Measurements from ENCODE around the gene RGL4.

RGL4 gene

DNA sequence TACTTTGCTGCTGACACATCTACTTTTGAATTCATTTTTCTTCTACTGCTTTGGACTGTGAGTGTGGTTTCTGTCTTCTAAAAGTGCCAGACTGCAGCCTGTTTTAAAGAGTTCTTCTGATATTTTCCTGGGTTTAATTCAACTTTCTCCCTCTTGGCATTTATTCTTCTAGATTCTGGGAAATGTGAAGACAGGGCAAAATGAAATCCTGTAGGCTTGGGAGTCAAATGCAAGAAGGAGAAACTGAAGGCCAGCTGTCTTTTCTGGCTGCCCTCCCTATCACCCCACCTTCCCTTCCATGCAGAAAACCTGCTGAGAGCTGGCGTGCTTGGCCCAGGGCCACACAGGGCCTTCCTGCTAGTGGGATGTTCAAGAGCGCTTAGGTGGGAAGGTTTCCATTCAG, 52.5 kb downstream of the RGL4 start:
- no peak for TF ChIP-seq CTCF (IDR thresholded peaks at IDR 0.05; ENCODE audit: low read depth, low read length)

GRCh38 chr22:23744001-23744400, 53.2 kb downstream of the RGL4 start:
- TF ChIP-seq CTCF (IDR thresholded peaks at IDR 0.05; ENCODE audit: low read depth, low read length): no peak
- no peak overlapping the region for H3K4me3 ChIP-seq (ENCODE audit: low read depth, low read length)

More for the DNA sequence above, 52.5 kb downstream of the RGL4 start:
- no peak overlapping the region for H3K4me3 ChIP-seq (ENCODE audit: low read depth, low read length)

- no peak for TF ChIP-seq CTCF (IDR thresholded peaks at IDR 0.05; ENCODE audit: low read depth, low read length)
- H3K4me3 ChIP-seq (ENCODE audit: low read depth, low read length): no peak overlapping the region
Observed at GRCh38 chr22:23744485-23744884, 53.7 kb downstream of the RGL4 start.

DNA sequence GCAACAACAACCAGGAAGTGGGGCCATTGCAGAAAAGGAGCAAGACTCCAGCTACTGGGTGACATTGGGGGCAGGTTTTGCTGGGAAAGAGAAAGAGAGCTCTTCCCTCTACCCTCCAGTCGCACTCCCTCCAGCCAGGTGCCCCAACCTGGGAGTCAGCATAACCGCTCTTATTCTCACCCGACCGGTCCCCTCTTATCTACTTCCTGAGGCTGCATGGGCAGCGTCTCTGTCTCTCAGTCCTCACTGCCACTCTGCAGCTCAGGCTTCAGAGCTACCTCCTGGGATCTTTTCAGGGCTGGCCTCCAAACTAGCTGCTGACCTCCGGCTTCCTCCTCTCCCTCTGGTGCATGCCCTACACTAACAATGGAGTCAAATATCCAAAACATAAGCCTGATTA, 55.0 kb downstream of the RGL4 start:
- no peak for TF ChIP-seq CTCF (IDR thresholded peaks at IDR 0.05; ENCODE audit: low read depth, low read length)

More for the DNA sequence above, 55.0 kb downstream of the RGL4 start:
- H3K4me3 ChIP-seq (ENCODE audit: low read depth, low read length): no peak overlapping the region
